Ishikawa (cell line): ENCODE measurements around the gene CYP4F22.

Source experiments
- CEBPB ChIP-seq: IDR thresholded peaks from 2 replicates; pipeline ENCODE4 v1.6.1; 2012
- CREB1 ChIP-seq: IDR thresholded peaks from 2 replicates; pipeline ENCODE4 v1.6.1; 2012; ENCODE audit warnings: low read depth
- EGR1 ChIP-seq: IDR thresholded peaks from 2 replicates; pipeline ENCODE4 v1.6.1; 2012
- EP300 ChIP-seq: IDR thresholded peaks from 2 replicates; pipeline ENCODE4 v1.6.1; 2012; ENCODE audit warnings: borderline replicate concordance
- FOXM1 ChIP-seq: IDR thresholded peaks from 2 replicates; pipeline ENCODE4 v1.6.1; 2012; ENCODE audit warnings: low read depth, borderline replicate concordance
- NFIC ChIP-seq: IDR thresholded peaks from 2 replicates; pipeline ENCODE4 v1.6.1; 2012
- RAD21 ChIP-seq: IDR thresholded peaks from 2 replicates; pipeline ENCODE4 v1.6.1; 2012; ENCODE audit warnings: low read depth
- TAF1 ChIP-seq: IDR thresholded peaks from 2 replicates; pipeline ENCODE4 v1.6.1; 2012; ENCODE audit warnings: low read depth, mild to moderate bottlenecking
- TCF12 ChIP-seq: IDR thresholded peaks from 2 replicates; pipeline ENCODE4 v1.6.1; 2012; ENCODE audit warnings: low read depth
- TEAD4 ChIP-seq: IDR thresholded peaks from 2 replicates; pipeline ENCODE4 v1.6.1; 2012
- YY1 ChIP-seq: IDR thresholded peaks from 2 replicates; pipeline ENCODE4 v1.6.1; 2012; ENCODE audit warnings: low read depth
- ZBTB7A ChIP-seq: IDR thresholded peaks from 2 replicates; pipeline ENCODE4 v1.6.1; 2012; ENCODE audit warnings: low read depth
- TF ChIP-seq, protein P1 (sequence below): IDR thresholded peaks from 2 replicates; pipeline ENCODE4 v1.6.1; 2012
- TF ChIP-seq, protein P2 (sequence below): IDR thresholded peaks from 2 replicates; pipeline ENCODE4 v1.6.1; 2012
- TF ChIP-seq, protein P3 (sequence below): IDR thresholded peaks from 2 replicates; pipeline ENCODE4 v1.6.1; 2012; ENCODE audit warnings: low read depth, mild to moderate bottlenecking

Gene CYP4F22

GRCh38 chr19:15584095-15584494 lies 75.8 kb downstream of the CYP4F22 start:
- TF ChIP-seq, protein P1, sequence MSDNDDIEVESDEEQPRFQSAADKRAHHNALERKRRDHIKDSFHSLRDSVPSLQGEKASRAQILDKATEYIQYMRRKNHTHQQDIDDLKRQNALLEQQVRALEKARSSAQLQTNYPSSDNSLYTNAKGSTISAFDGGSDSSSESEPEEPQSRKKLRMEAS: no peak
- no peak for TF ChIP-seq YY1
- TF ChIP-seq, protein P2, sequence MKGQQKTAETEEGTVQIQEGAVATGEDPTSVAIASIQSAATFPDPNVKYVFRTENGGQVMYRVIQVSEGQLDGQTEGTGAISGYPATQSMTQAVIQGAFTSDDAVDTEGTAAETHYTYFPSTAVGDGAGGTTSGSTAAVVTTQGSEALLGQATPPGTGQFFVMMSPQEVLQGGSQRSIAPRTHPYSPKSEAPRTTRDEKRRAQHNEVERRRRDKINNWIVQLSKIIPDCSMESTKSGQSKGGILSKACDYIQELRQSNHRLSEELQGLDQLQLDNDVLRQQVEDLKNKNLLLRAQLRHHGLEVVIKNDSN: no peak
- TF ChIP-seq, protein P3, sequence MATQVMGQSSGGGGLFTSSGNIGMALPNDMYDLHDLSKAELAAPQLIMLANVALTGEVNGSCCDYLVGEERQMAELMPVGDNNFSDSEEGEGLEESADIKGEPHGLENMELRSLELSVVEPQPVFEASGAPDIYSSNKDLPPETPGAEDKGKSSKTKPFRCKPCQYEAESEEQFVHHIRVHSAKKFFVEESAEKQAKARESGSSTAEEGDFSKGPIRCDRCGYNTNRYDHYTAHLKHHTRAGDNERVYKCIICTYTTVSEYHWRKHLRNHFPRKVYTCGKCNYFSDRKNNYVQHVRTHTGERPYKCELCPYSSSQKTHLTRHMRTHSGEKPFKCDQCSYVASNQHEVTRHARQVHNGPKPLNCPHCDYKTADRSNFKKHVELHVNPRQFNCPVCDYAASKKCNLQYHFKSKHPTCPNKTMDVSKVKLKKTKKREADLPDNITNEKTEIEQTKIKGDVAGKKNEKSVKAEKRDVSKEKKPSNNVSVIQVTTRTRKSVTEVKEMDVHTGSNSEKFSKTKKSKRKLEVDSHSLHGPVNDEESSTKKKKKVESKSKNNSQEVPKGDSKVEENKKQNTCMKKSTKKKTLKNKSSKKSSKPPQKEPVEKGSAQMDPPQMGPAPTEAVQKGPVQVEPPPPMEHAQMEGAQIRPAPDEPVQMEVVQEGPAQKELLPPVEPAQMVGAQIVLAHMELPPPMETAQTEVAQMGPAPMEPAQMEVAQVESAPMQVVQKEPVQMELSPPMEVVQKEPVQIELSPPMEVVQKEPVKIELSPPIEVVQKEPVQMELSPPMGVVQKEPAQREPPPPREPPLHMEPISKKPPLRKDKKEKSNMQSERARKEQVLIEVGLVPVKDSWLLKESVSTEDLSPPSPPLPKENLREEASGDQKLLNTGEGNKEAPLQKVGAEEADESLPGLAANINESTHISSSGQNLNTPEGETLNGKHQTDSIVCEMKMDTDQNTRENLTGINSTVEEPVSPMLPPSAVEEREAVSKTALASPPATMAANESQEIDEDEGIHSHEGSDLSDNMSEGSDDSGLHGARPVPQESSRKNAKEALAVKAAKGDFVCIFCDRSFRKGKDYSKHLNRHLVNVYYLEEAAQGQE: no peak
- no peak for TF ChIP-seq EP300
- no peak for TF ChIP-seq CEBPB
- no peak for TF ChIP-seq EGR1
- TF ChIP-seq ZBTB7A: no peak
- TF ChIP-seq FOXM1: no peak

DNA sequence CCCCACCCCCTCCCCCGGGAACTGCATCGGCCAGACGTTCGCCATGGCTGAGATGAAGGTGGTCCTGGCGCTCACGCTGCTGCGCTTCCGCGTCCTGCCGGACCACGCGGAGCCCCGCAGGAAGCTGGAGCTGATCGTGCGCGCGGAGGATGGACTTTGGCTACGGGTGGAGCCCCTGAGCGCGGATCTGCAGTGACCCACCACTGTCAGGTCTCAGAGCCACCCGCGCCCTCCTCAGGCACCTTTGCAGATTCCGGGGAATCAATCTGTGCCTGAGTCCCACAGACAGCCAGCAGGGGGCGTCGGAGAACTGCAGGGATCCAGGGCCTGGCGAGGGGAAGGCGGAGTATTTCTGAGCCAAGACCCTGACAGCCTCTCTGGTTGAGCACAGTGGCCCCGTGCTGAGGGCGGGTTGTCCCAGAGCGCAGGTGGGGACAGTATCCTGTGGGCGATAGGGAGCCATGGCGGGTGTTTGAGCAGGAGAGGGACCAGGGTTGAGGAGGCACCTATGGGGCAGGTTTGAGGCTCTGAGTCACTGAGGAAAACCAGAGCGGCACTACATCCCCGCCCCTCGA lies 76.3 kb downstream of the CYP4F22 start:
- TF ChIP-seq, protein P2: no peak
- TF ChIP-seq TEAD4 (0 out of 2 replicates have a peak, but pooled peaks have one; percentile 37), ZBTB7A (no peak), RAD21 (peak; percentile 79), EGR1 (no peak)
- TF ChIP-seq, protein P3: no peak
- TF ChIP-seq, protein P1: no peak

GRCh38 chr19:15587663-15588062 lies 79.3 kb downstream of the CYP4F22 start:
- TF ChIP-seq ZBTB7A: no peak
- TF ChIP-seq CREB1: no peak
- TF ChIP-seq EGR1: no peak

DNA sequence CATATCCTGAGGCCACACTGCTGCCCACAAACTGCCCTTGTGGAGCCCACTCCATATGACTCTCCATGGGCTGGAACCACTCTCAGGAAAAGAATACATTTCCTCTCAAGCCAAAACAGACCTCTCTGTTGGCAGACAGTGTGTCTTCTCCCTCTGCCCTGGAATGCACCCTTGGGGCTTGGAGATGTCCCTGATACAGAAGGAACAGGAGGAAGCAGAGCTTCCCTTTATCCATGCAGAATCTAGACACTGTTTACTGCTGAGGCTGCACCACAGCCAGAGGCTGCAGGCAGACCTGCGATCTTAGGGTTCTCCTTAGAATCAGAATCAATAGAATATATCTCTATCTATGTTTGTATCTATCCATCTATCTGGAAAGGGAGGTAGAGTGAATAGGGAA lies 79.9 kb downstream of the CYP4F22 start:
- TF ChIP-seq ZBTB7A: no peak
- TF ChIP-seq FOXM1: no peak
- no peak for TF ChIP-seq RAD21
- TF ChIP-seq YY1: no peak
- TF ChIP-seq TEAD4: no peak
- no peak for TF ChIP-seq EGR1

DNA sequence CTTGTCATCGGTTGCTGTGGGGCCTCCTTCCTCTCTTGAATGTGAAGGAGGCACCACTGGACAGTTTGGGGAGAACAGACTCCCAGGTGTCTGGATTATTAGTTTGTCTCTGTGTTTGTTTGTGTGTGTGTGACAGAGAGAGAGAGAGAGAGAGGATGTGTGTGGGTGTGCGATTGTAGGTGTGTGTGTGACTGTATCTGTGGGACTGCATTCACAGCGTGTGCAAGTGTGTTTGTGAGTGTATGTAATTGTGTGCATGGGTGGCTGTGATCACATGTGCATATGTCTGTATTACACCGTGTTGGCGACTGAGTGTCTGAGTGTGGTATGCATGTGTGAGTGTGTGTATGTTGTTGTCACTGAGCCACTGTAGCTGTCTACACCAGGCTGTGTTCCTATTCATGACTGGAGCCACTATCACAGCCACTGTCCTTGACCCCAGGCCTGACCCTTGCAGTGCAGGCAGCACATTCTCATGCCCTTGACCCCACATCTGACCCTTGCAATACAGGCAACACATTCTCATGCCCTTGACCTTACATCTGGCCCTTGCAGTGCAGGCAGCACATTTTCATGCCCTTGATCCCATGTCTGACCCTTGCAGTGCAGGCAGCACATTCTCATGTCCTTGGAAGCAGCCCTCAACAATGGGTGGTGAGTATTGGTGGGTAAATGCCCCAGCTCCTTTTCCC lies 81.6 kb downstream of the CYP4F22 start:
- no peak for TF ChIP-seq TCF12
- TF ChIP-seq, protein P3: no peak
- TF ChIP-seq EP300: no peak
- no peak for TF ChIP-seq TEAD4
- no peak for TF ChIP-seq EGR1
- TF ChIP-seq RAD21: no peak
- TF ChIP-seq CEBPB: no peak
- TF ChIP-seq ZBTB7A: no peak
- TF ChIP-seq, protein P1: no peak
- TF ChIP-seq YY1: no peak
- TF ChIP-seq FOXM1: no peak
- no peak for TF ChIP-seq TAF1
- no peak for TF ChIP-seq CREB1
- no peak for TF ChIP-seq NFIC
- TF ChIP-seq, protein P2: no peak
